NCI-H226 (cell line): ENCODE data around the gene ELF1.

Experiments
- DNase-seq: peaks from one replicate; pipeline ENCODE4 v3.0.0-alpha.2; 2015

Gene ELF1

DNA sequence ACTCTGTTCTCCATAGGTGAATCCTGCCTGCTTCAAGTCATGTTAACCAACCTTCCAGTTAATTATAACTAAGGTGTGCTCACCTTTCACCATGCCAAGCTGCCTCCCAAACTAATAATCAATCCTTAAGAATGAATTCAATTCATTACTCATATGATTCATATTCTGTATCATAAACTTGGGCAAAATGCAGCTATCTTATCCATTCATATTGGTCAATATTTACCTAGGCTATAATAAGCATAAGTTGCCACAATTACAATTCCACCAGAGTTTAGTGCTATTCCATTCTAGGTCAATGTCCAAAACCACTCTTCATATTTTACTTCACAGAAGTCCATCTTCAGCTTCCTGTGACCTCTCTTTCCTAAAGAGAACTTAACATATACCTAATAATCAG lies 13.4 kb downstream of the ELF1 start:
- no peak for DNase-seq

DNA sequence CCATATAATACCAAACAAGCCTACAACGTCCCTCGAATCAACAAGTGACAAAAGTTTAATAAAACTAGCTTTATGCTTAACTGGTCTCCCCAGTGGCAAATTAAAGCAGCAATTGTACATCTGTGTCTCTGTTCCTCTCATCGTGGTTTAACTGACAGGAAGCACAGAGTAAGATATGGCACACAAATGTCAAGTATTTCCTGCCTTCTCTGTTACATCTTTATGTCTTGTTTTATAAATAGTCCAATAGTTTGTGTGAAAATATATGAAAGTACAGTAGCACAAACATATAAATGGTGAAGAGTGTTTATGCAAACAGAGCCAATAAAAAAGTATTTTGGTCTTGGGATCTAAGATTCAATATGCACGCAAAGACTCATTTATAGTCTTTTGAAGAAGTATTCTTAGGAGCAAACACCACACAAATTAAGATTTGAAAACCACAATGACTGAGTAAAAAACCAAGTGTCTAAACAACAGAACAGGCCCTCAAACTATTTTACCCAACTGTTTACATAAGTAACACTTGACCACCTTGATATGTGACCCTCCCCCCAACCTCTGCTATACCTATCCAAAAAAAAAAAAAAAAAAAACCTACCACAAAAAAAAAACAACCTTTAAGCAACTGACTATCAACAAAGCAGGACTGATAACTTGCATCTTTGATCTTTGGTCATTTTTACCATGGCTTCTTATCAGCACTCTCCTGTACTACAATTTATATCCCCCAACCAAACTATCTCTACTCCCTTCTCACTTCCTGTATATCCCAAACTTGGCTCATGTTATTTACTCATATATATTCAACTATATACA lies 14.0 kb downstream of the ELF1 start:
- peak; percentile 11 for DNase-seq

DNA sequence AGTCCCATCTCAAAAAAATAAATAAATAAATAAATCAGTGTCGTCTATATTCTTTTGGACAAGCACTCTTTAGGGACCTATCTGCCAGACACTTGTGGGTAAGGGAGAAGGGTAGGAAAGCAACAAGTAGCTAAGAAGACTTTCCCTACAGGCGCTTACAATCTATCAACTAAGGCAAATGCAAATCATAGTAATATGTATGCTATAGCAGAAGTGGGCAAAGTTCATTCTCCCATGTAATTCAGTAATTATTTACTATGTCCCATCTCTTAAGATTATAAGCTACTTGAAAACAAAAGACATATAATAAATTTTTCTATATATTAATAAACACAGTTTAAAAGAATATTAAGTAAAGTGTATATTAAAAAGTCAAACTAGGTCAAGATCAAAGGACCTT lies 16.5 kb downstream of the ELF1 start:
- DNase-seq = no peak

DNA sequence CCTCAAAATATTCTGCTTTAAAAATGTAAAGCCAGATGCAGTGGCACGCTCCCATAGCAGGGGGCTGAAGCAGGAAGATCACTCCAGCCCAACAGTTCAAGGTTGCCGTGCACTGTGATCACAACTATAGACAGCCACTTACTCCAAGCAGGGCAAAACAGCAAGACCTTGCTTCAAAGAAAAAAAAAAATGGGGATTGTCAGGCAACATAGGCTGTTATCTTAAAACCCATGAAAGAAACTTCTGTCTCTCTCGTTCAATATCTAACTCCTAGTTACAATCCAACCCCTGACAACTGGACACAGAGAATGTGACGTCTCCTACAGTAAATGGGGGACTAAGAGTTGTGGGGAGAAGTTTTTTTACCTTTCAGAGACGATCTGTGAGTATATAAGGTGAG lies 17.4 kb downstream of the ELF1 start:
- DNase-seq = no peak

DNA sequence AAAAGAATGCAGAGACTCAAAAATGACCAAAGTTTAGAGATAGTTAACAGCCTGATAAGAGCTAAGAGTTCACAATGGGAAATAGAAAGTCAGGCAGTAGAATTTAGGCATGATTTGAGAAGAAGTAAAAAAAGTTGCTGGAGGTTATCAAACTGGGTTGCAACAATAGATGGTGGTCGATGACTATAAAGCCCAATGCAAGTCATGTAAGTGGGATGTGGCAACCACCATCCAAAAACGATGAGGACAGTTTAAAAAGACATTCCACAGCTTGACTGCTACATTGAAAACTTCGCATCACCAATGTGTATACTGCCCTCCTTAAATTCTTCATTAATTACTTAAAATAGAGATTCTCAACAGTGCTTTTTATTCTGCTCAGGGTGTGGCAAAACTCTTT lies 19.7 kb downstream of the ELF1 start:
- DNase-seq = no peak

DNA sequence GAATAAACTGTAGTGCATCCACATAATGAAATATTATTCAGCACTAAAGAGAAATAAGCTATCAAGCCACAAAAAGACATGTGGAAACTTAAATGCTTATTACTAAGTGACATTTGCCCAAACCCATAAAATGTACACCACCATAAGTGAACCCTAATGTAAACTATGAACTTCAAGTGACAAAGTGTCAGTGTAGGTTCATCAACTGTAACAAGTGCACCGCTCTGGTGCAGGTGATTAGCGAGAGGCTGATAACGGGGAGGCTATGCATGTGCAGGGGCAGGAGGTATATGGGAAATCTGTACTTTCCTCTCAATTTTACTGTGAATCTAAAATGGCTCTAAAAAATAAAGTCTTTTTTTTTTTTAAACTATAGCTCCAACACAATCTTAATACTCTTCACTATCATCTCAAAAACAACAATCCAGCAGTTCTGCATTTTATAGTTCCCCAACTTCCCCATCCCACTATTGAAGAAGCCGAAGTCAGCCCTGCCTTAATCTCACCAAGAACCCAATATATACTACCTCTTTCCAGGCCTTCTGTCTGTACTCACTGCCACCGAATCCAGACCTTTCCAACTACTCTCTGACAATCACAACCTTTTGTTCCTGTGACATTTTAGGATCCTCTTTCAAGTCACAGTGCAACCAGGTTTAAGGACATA lies 22.6 kb downstream of the ELF1 start:
- no peak for DNase-seq

DNA sequence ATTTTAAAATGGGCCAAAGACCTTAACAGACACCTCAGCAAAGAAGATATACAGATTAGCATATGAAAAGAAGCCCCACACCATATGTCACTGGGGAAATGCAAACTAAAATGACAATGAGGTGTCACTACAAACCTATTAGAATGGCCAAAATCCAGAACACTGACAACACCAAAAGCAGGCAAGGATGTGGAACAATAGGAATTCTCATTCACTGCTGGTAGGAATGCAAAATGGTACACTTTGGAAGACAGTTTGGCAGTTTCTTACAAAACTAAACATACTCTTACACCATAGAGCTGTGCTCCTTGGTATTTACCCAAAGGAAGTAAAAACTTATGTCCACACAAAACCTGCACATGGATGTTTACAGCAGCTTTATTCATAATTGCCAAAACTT lies 23.1 kb downstream of the ELF1 start:
- no peak for DNase-seq

DNA sequence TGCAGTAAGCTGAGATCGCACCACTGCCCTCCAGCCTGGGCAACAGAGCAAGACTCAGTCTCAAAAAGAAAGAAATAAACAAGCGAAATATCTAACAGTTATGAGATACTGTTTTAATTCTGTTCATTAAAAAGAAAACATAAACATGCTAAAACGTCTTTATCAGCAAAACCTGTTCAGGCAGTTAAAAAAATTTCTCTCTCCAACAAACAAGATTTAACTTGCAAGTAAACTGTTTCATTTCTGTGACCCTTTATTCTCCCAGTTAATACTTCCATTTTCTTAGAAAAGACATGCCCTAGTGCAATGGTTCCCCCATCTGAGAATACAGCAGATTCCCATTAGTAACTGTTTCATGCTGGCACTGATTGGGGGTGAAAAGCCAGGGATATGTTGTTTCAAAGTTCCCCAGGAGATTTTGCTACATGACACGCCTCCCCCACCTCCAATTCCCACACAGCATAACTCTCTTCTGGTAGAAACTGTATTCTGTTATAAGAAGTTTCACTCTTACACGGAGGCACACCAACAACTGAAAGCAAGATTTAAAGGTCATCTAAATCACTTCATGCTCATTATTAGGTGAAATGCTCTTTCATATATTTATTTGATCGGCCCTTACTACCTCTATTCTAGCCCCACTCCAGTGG lies 24.4 kb downstream of the ELF1 start:
- DNase-seq = no peak

DNA sequence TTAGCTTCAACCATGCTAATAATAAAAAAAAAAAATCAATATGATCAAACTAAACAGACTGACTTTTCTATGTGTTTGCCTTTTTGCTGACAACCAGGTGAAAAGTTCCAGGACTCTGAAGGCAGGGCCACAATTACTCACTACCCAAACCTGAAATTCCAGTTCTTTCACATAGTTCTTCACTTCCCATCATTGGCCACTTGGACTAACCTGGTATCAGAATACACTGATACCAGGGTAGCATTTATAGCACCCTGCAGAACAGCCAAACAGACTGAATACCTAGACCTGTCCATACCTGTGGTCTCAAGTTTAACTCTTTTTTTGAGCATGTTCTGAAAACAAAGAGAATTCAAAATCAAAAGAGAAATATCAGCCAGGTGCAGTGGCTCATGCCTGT lies 25.1 kb downstream of the ELF1 start:
- no peak for DNase-seq

DNA sequence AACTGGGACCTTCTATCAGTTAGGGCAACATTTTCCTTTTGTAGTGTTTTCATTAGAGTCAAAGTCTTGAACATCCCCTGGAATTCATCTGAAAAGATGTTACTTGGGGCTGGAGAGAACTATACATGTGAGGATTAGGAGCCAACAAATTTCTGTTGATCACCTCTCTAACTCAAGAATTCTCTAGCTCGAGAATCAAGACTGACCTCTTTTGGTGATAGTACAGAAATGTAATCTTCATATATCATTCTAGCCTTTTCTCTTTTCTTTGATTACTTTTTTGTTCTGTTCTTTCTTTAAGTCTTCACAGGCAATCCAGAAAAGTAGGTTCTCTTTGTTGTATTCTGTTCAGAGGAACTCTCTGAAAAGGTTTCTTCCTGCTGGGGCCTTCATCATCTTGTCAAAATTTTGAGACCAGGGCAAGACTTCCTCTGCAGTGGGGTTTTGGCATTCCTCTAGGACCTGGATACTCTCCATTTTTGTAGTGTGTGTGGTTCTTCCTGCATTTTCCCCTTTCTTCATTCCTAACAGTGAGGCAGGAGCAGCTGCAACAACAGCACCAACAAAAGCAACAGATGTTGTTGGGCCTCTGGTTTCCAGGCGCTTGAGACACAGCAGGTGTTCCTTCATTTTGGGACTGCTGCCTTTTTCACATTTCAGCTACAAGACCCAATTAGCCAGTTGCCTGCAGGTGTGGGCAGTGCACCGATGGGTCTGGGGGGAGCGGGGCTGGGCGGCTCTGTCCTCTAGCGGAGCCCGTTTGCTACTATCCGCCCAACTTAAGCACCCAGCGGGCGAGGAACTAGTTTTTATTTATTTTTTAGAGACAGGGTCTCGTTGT lies 26.2 kb downstream of the ELF1 start:
- no peak for DNase-seq

DNA sequence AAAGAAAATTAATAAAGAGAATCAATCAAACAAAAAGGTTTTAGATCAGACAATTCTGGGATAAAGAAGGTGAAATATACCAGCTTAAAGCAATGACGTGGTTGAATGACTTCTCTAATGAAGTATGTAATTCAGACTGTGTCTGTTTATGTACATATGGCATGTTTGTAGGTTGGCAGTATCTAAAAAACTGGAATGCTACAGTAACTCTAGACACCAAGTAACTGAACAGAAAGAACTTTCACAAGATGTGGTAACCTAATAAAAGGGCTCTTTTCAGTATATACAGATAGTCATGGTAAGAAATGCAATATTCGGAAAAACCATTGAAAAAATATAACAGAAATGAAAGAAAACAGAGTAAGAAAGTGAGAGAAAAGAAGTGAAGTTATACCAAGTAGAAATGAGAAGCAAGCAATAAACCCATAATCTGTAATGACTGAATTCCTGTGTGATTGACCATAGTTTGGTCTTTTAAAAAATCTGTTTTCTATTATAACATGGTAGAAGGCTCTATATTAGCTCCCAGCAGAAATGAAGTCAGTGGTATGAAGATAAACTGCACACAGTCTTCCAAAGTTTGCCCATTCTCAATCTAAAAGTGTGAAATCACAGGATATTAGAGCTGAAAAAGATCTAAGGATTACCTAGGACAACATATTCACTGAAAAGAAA lies 31.4 kb downstream of the ELF1 start:
- DNase-seq = no peak

DNA sequence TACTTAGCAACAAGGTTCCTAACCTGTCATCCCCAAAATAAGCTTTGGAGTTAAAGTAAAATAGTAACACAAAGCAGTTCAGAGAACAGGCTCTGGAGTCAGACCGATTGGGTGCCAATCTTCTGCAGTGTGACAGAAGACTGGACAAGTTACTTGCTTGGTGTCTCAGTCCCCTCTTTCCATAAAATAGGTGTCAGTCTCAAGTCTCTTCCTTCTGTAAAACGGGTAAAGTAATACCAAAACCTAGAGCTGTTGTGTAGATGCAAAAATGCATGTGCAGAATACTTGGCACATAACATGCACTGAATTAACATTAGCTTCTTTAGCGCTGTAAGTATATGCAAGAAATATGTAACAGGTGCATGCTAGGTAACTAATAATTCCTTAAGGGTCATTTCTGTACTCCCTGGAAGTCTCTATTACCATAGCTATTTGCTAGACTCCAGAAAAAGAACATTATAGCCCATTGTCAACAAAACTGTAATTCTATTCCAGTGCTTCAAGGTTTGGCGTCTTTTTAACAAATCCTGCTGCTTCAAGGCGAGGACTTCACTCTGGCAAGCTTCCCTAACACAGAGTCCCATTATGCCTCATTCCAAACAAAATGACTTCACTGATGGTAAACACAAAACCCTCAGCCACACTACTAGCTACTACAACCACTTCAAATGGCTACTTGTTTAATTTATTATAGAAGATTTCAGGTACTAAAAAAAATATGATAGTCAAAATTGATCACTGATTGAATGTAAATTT lies 32.8 kb downstream of the ELF1 start:
- DNase-seq = no peak

DNA sequence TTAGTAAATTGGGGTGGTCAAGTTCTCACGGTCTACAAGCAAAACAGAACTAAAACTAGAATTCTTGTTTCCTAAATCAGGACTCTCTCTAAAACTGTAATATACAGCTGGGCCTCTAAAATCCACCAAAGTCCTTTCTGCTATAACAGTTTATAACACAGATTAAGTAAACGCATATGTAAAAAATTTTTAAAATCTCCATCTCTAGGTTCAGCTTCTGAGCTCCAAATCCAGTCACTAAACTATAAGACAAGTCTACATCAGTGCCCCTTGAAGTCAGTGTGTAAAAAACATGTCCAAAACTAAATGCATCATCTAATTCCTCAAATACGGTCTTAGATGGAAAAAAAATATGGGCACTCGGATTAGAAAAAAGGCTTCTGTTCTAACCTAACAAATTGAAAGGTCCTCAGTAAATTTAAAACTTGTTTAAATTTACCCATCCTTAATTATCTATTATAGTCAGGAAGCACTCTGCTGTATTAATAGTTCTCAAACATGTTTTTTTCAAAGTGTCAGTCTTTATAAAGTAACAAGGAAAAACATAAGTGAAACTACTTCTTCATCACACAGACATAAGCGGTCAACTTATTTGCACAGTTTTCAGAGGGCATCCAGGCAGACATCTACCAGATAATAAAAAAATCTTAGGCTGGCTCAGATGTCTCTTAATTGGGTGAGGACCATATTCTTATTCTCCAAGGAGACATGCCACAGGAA lies 33.6 kb downstream of the ELF1 start:
- DNase-seq = no peak

DNA sequence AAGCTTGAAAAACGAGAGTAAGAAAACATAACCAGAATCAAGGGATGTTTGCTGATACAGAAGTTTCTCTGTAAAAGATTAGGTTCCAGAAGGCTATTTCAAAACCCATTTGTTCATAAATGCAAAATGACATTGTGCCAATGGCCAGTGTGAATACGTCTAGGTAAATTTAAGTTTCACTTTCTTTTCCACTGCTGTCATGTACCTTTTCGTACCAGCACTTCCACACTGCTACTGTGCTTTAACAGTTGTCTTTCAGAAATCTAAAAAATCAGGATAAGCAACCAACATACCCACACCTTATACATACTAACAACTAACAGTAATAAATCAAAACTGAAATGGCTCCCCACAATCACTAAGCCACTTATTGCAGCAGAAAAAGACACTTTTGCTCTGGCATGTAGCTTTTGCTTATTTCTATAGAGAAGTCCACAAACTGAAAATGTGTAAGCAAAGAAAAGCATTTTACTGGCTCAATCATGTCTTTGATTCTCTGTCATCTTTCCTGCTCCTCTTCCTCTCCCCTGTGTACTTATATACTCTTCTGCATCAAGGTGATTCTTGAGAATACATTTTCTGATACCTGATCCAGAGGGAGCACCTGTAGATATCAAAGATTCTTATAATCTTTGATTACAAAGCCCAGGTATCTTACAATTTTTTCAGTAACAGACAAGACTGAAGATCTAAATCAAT lies 34.3 kb downstream of the ELF1 start:
- no peak for DNase-seq

DNA sequence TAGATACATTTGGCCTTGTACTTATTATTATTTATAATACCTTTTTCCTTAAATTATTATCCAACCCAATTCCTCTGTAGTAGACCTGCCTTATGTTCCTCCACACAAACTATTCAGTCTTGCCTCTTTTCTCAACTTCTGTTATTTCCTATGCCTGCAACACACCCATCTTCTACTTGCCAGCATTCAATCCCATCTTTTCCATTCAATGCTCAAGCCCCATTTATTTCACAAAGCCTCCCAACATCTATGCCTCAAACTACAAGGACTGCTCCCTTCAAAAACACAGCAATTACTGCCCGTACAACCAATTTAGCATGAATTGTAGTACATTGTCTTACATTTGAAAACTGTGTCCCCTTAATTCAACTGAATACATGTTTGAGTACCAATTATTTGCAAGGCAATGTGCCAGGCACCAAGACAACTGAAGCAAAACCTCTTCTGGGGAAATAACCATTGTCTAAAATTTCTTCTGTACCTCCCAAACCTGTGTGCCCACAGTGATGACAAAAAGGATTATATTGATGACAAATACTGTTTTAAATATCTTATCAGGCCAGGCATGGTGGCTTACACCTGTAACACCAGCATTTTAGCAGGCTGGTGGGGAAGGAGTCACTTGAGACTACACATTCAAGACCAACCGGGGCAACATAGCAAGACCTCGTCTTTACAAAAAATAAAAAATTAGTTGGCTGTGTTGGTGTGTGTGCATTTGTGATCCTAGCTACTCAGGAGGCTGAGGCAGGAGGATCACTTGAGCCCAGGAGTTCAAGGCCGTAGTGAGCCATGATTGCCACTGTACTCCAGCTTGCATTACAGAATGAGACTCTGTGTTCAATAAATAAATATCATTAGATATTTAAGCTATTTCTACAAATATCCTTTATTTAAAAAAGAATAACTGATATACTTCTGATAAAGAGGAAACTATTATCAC lies 35.1 kb downstream of the ELF1 start:
- DNase-seq = no peak

DNA sequence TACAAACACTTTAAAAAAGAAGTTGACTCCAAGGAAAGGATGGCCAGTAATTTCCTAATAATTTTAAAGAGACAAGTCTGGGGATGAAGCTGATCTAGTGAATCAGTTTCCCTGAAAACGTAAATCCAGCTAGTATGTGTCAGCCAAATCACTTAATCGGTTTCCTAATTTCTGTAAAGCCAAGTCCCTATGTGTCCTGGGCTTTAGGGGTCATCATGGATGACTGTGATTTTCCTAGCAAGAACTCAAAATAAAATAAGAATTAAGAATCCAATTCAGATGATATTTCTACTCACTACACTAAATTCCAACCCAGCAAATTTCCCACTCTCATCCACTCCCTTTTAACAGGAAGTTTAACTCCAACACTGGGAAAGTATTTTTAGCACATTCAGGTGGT lies 35.9 kb downstream of the ELF1 start:
- DNase-seq = no peak

DNA sequence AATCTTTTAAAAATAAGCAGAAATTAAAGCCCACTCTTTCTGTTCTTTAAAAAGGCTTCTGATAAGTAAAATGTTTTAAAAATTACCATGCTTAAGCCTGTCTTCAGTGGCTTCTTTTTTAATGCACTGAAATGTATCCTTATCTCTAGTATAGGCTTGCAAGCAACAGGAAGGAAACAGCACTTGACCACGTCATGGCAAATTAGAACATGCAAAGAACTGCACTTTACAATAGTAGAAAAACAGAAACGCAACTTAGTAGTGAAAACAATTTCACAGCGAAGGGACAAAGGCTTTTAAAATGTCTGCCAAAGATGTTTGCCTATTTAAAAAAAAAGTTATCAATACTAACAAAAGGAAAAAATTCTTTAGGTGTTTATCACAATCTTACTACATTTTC lies 36.3 kb downstream of the ELF1 start:
- DNase-seq = peak; percentile 21

DNA sequence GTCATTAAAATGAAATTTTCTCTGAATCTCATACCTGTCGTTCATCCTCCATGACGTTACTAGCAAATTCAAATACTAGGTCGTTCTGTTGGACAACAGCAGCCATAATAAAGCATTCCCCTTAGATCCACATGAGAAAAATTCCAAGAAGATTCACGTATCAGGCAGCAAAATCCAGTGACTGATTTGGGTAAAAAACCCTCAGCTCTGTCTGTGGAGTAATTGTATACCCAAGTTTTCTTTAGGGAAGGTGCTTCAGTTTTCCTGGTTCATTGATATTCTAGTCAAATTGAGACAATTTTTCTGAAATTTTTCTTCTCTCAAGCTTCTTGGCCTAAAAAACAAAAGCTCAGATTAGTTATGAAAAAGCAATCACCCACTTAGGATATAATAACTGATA lies 37.2 kb downstream of the ELF1 start:
- DNase-seq = no peak

DNA sequence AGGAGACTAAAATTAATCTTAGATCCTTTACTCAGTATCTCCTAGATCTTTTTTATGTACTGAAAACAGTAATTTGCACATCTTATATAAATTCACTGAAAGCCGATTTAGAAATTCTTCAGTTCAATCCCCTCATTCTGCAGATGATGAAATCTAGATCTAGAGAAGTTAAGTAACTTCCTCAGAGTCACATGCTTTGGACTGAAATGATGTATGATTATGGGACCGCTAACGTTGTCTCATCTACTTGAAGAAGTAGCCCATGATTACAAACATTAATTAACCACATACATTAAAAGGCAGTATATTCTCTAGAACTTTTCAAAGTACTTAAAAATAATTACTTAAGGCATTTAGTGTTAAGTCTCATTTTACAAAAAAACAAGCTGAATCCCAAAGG lies 37.8 kb downstream of the ELF1 start:
- no peak for DNase-seq
